Smooth muscle cell of the brain vasculature (primary cell): Measurements from ENCODE around the gene GID8.

Source experiments
- DNase-seq: peaks from one replicate; pipeline ENCODE4 v3.0.0-alpha.2; 2012; ENCODE audit warnings: low read depth, low spot score

GID8 gene

GRCh38 chr20:62938105-62938888 lies at the start of gene GID8:
GID8 (plus strand) TSS chr20:62938147; CDS start chr20:62941503, 3,356 bp downstream.
- no peak for DNase-seq

DNA sequence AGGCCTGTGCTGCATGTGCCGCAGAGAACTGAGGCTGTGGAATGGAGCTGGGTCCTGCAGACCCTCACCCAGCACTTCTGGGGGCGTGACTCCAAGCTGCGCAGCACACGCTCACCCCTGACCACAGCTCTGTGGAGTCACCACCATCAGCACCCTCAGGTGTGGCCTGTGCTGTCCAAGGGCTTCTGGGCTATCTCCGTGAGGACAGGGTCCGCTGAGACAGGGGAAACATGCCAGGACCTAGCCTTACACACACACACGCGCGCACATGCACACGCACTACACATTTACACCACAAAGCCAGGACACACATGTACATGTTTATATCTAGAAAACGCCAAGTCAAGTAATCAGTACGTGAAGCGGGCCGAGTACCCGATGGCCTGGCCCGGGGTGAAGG lies 49.5 kb upstream of the GID8 start:
- no peak for DNase-seq

GRCh38 chr20:62888910-62889309 lies 49.0 kb upstream of the GID8 start:
- DNase-seq: no peak

- no peak for DNase-seq
These were observed 48.5 kb upstream of the GID8 start for GRCh38 chr20:62889411-62889810.

- DNase-seq: no peak
These were observed 48.1 kb upstream of the GID8 start for GRCh38 chr20:62889871-62890270.

DNA sequence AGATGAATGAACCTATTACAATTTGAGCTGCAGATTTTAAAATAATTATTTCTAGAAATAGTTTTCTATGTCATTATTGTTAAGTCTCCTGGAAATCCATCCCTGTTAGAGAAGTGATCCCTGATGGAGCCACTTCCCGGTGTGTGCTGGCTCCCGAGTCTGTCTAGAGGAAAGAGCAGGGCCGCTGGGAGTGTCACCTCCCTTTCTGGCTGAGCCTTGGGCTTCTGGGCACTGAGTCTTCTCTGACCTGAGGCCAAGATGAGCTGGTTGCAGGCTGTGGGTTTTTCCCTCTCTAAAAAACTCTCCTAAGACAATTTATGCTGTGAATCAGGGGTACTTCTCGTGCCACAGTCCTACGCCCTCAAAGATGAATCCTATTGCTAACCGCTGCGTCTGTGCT lies 47.5 kb upstream of the GID8 start:
- DNase-seq: no peak

GRCh38 chr20:62891111-62891510 lies 46.8 kb upstream of the GID8 start:
- no peak for DNase-seq

GRCh38 chr20:62892348-62893304 lies 45.3 kb upstream of the GID8 start:
- DNase-seq: no peak

DNA sequence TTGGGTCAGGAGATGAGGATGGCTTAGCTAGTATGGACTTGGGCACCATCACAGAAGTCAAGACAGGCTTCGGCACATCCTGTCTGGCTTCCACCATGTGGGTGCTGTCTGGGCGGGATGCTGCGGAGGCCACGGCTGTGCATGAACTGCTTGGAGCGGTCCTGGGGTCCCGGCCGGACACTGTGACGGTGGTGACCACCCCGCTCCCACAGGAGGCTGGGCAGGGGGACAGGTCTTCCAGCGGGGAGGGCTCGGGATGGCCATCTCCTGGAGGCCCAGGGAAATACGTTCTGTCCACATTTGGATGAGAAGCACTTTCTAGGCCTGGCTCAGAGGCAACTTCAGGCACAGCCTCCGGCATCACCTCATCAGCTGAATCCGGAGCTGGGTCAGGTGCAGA lies 44.2 kb upstream of the GID8 start:
- DNase-seq: no peak

DNA sequence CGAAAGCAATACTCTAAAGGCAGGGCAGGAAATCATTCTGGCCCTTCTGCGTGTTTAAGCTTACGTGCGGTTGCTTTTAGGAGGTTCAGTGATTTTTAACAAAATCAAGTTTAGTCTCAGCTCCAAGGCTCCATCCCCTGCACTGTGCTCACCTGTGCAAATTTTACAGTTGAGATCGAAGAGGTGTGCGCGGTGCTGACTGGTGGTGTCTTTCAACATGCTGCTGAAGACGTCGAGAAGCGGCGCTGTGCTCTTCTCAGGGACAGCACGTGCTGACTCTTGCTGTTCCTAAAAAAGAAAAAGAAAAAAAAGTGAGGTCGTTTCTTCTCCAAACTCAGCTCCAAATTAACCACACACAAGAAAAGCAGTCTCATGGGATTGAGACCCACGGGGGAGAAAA lies 43.7 kb upstream of the GID8 start:
- no peak for DNase-seq

- DNase-seq: no peak
These were observed 42.4 kb upstream of the GID8 start for GRCh38 chr20:62895539-62895938.

GRCh38 chr20:62896526-62896925 lies 41.4 kb upstream of the GID8 start:
- no peak for DNase-seq

- DNase-seq: no peak
These were observed 40.3 kb upstream of the GID8 start for GRCh38 chr20:62897666-62898065.

DNA sequence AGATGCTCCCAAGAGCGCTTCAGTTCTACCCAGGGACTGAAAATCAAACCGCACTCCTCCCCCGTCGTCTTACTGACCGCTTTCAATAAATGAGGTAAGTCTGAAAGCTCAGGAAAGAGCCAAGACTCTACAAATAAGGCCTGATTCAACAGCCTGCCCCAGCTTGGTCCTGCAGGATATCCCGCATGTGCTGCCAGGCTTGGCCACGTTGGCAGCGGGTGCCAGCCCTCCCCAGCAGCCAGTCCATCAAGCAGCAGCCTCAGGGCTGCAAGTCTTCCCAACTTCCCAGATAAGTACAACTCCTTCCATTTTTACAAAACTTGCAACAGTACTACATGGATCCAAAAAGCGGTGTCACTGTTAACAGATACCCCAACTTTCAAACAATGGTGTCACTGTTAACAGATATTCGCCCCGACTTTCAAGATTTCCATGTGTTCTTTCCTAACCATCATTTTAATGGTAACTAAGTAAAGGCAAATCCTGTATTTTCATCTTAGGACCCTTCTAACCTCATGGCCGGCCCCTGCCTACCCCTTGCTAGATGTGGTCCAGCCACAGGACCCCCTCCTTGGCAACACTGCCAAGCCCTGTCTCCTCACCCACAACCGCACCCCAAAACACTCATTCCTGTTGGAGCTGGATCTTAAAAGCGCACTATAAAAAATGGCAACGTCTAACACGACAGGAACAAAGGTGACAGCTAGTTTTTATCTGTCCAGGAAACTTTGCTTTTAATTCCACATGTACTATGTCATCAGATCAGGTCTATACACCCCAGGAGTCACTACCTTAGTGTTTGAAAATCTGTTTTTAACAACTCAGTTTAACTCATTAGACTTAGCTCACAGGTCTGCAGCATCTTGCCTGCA lies 39.6 kb upstream of the GID8 start:
- DNase-seq: no peak

GRCh38 chr20:62898970-62899632 lies 38.8 kb upstream of the GID8 start:
- DNase-seq: no peak

DNA sequence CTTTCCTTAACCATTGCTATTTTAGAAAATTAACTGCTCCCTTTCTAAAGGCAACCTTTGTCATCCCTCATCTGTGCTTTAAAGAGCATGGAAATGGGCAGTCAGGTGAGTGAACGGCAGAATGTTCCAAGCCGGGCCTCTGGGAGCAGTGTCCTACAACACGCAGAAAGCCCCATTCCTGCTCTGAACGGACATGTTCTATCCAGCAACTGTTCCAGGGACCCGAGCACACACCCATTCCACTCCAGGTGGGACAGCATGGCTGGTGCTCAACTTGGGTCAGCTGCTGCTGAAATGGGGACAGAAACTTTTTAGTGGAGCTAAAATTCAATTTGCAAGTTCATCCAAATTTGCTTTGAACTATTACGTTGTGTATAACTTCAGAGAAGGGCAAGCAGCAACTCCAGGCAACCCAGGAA lies 38.3 kb upstream of the GID8 start:
- DNase-seq: no peak

GRCh38 chr20:62900052-62900691 lies 37.8 kb upstream of the GID8 start:
- DNase-seq: no peak

DNA sequence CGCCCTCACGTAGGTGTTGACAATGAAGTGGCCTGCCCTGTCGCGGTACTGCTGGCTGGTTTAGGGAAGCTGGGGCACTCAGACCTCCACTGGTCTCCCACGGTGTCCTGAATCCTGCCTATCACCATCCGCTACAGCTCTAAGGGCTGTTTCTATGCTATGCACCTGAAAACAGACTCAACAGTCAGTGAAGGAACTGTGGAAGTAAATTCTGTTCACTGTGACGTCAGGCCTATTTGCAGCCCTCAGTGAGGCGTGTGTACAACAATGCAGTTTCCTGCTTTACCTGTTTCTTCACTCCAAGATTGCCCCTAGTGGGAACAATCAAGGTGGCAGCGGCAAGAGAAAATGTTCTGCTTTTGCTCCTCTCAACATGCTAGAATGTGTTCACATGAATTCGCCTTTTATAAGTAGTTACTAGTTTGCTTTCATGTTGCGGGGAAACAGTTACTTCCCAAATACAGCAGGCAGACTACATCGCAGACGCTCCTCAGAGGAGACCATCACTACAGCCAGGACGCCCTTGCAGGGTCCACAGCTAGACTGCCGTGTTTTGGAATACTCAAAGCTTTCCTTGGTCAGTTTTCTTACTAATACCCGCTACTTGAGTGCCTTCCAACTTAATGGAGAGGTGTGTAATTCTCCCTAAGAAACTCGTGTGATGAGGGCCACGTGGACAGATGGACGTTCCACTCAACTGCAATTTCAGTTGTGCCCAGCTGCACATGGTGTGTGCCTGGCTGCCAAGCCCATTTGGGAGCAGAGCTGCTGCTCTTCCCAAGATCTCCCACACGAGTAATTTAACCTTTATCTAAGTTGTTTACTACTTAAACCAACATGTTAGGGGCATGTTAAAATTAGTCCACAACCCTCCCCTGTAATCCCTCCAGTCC lies 37.0 kb upstream of the GID8 start:
- no peak for DNase-seq

DNA sequence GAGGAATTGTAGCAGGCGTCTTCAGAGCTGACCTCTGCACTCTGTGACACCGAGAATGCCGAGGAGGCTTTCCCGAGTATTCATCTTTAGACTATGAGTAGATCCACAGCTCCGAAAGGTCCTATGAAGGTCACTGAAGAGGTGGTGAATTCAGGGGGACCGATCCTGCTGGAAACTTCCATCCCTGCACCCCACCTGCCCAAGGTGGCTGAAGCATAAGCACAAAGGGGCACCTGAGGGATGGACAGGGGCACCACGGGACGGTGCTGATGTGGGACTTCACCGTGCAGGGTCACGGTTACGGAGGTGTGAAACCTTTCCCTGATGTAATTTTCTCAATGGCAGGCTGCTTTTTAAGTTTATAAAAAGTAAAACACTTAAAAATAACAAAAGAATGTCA lies 36.1 kb upstream of the GID8 start:
- DNase-seq: no peak
